Lower leg skin (tissue), 4 donors: Measurements from ENCODE around the gene TRAF3IP1. TPM values are rescaled to one million over a fixed set of nuclear protein-coding genes. Genes with fewer than 3 reads are reported as not detected.

Experiments used
- DNase-seq, 2 donors: peaks; one replicate each; pipeline ENCODE4 v3.0.0-alpha.2; 2019; ENCODE audit warnings: low spot score in 2 of 2
- H3K4me3 ChIP-seq: fragments of 200-600 bp; sonication (generic); 2 replicates; pipeline ENCODE4 v1.5.1; 2017; ENCODE audit warnings: mild to moderate bottlenecking, low read depth; ENCODE audit not compliant: poor library complexity, severe bottlenecking
- POLR2A ChIP-seq, 2 donors: fragments of 450-650 bp; IDR thresholded peaks; one replicate each; pipeline ENCODE4 v1.6.1; 2016 to 2017; ENCODE audit warnings: antibody characterized with exemption in 2 of 2, mild to moderate bottlenecking in 1 of 2, moderate library complexity in 1 of 2
- WGBS, 2 donors: methylation state at CpG; one replicate each; pipeline ENCODE4 v1.1.5; 2018; 5-methylcytosine and 5-hydroxymethylcytosine counted together
- intact Hi-C: fragments of 100-400 bp; cut with DNase I; formaldehyde crosslinking; loops from one replicate; pipeline ENCODE4 v1.15.0; 2023; ENCODE audit warnings: low total_unique reads
- total RNA-seq, 4 donors: library from RNA; depleted of rRNA; stranded (reverse); fragments of >200 nt; gene quantifications; one replicate each; pipeline ENCODE4 v1.1.0, GENCODE V29; 2016
- TF ChIP-seq, protein P1 (sequence below), 3 donors: fragments of 450-650 bp; IDR thresholded peaks; one replicate each; pipeline ENCODE4 v1.5.1; 2016; ENCODE audit warnings: antibody characterized with exemption in 3 of 3, mild to moderate bottlenecking in 3 of 3, moderate library complexity in 2 of 3

The TRAF3IP1 gene
- total RNA-seq, 4 donors from 2014 or later = 4.3 to 8.7 (median 8.2) TPM

- intact Hi-C loops = loop anchor here (10.0 kb wide), 1 partner anchor 56 kb away; no protein-coding TSS in a partner anchor
- 91 to 92% methylated on average over 15 of the region's 15 CpGs for WGBS, 2 donors
- no peak overlapping the region for H3K4me3 ChIP-seq
- peak in 1 of 2 donors; percentile 45 for DNase-seq
- no peak for TF ChIP-seq POLR2A (IDR thresholded peaks at IDR 0.05)
- TF ChIP-seq, protein P1, sequence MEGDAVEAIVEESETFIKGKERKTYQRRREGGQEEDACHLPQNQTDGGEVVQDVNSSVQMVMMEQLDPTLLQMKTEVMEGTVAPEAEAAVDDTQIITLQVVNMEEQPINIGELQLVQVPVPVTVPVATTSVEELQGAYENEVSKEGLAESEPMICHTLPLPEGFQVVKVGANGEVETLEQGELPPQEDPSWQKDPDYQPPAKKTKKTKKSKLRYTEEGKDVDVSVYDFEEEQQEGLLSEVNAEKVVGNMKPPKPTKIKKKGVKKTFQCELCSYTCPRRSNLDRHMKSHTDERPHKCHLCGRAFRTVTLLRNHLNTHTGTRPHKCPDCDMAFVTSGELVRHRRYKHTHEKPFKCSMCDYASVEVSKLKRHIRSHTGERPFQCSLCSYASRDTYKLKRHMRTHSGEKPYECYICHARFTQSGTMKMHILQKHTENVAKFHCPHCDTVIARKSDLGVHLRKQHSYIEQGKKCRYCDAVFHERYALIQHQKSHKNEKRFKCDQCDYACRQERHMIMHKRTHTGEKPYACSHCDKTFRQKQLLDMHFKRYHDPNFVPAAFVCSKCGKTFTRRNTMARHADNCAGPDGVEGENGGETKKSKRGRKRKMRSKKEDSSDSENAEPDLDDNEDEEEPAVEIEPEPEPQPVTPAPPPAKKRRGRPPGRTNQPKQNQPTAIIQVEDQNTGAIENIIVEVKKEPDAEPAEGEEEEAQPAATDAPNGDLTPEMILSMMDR (IDR thresholded peaks at IDR 0.05) = no peak
These were observed 58.9 kb downstream of the TRAF3IP1 start for GRCh38 chr2:238379096-238379810.

- no peak overlapping the region for H3K4me3 ChIP-seq
- DNase-seq = no peak
- intact Hi-C loops = no loop called here
- no peak for TF ChIP-seq POLR2A (IDR thresholded peaks at IDR 0.05)
- TF ChIP-seq, protein P1 (IDR thresholded peaks at IDR 0.05) = no peak
- 85 to 97% methylated on average over 6 to 7 of the region's 7 CpGs for WGBS, 2 donors
These were observed 60.0 kb downstream of the TRAF3IP1 start for GRCh38 chr2:238380336-238380735.

GRCh38 chr2:238380785-238381184 is 60.5 kb downstream of the TRAF3IP1 start:
- DNase-seq = no peak
- 29 to 32% methylated on average over 1 of the region's 1 CpG for WGBS, 2 donors
- intact Hi-C loops = no loop called here
- TF ChIP-seq POLR2A (IDR thresholded peaks at IDR 0.05) = no peak
- TF ChIP-seq, protein P1 (IDR thresholded peaks at IDR 0.05) = no peak
- no peak overlapping the region for H3K4me3 ChIP-seq

DNA sequence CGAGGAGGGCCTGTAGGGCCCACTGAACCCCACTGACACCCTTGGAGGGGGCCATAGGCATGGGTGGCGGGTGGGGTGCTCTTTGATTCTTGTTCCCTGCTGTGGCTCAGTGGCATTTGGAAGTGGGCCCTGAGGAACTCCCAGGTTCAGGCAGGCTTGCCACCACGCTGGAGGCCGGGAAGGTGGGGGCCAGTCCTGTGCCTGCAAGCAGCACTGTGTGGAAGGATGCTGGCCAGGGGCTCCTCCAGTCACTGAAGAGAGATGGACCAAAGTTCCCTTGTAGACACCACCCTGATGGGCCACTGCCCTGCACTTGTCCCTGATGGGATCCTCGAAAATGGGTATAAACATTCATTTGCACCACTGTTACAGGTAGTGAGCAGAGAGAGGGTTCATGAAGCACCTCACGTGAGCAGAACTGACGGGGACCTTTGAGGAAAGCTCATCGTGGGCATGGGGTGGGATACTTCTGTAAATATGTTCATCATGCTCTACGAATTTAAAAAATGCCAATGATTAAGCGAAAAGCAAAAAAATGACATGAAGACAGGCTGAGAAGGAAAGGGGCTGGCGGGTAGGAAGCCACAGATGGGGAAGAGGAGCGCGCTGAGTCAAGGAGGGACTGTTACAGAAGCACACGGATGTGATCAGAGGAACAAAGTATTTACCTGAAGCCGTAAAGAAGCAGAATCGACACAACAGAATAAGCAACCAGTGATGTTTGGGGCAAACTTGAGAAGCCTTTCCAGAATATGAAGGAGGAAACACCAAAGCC is 61.2 kb downstream of the TRAF3IP1 start:
- H3K4me3 ChIP-seq = no peak overlapping the region
- intact Hi-C loops = no loop called here
- 83 to 88% methylated on average over 16 of the region's 16 CpGs for WGBS, 2 donors
- peak in 1 of 2 donors; percentile 72 for DNase-seq
- TF ChIP-seq POLR2A (IDR thresholded peaks at IDR 0.05) = no peak
- TF ChIP-seq, protein P1 (IDR thresholded peaks at IDR 0.05) = no peak

- intact Hi-C loops = no loop called here
- no peak overlapping the region for H3K4me3 ChIP-seq
- WGBS, 2 donors = 68 to 75% methylated on average over 5 of the region's 5 CpGs
- TF ChIP-seq, protein P1 (IDR thresholded peaks at IDR 0.05) = no peak
- TF ChIP-seq POLR2A (IDR thresholded peaks at IDR 0.05) = no peak
- DNase-seq = peak in 1 of 2 donors; percentile 75
These were observed 62.1 kb downstream of the TRAF3IP1 start for GRCh38 chr2:238382381-238382781.
